Measurements from ENCODE around the gene MAL.

GRCh38 chr2:95087379-95087778, 61.9 kb downstream of the MAL start:
- TF ChIP-seq POLR2AphosphoS5 (IDR thresholded peaks at IDR 0.05; ENCODE audit: low read depth, low read length), result no peak
- TF ChIP-seq, protein P1, sequence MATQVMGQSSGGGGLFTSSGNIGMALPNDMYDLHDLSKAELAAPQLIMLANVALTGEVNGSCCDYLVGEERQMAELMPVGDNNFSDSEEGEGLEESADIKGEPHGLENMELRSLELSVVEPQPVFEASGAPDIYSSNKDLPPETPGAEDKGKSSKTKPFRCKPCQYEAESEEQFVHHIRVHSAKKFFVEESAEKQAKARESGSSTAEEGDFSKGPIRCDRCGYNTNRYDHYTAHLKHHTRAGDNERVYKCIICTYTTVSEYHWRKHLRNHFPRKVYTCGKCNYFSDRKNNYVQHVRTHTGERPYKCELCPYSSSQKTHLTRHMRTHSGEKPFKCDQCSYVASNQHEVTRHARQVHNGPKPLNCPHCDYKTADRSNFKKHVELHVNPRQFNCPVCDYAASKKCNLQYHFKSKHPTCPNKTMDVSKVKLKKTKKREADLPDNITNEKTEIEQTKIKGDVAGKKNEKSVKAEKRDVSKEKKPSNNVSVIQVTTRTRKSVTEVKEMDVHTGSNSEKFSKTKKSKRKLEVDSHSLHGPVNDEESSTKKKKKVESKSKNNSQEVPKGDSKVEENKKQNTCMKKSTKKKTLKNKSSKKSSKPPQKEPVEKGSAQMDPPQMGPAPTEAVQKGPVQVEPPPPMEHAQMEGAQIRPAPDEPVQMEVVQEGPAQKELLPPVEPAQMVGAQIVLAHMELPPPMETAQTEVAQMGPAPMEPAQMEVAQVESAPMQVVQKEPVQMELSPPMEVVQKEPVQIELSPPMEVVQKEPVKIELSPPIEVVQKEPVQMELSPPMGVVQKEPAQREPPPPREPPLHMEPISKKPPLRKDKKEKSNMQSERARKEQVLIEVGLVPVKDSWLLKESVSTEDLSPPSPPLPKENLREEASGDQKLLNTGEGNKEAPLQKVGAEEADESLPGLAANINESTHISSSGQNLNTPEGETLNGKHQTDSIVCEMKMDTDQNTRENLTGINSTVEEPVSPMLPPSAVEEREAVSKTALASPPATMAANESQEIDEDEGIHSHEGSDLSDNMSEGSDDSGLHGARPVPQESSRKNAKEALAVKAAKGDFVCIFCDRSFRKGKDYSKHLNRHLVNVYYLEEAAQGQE (IDR thresholded peaks at IDR 0.05; ENCODE audit: insufficient read depth in 1 of 2, low read depth in 2 of 2, low read length in 2 of 2), result no peak
- TF ChIP-seq TAF1 (IDR thresholded peaks at IDR 0.05; ENCODE audit: borderline replicate concordance, insufficient read depth, low read length), result no peak
- no peak for TF ChIP-seq FOXP2 (optimal IDR thresholded peaks at IDR 0.05; ENCODE audit: borderline replicate concordance, extremely low read depth, extremely low read length, insufficient read depth)
- no peak for TF ChIP-seq SIN3A (IDR thresholded peaks at IDR 0.05; ENCODE audit: borderline replicate concordance, insufficient read depth, low read length)
